ENCODE data around the gene ADARB2.
A peak's percentile ranks its signal among the peaks of the same experiment; 100 is the strongest.

The ADARB2 gene

DNA sequence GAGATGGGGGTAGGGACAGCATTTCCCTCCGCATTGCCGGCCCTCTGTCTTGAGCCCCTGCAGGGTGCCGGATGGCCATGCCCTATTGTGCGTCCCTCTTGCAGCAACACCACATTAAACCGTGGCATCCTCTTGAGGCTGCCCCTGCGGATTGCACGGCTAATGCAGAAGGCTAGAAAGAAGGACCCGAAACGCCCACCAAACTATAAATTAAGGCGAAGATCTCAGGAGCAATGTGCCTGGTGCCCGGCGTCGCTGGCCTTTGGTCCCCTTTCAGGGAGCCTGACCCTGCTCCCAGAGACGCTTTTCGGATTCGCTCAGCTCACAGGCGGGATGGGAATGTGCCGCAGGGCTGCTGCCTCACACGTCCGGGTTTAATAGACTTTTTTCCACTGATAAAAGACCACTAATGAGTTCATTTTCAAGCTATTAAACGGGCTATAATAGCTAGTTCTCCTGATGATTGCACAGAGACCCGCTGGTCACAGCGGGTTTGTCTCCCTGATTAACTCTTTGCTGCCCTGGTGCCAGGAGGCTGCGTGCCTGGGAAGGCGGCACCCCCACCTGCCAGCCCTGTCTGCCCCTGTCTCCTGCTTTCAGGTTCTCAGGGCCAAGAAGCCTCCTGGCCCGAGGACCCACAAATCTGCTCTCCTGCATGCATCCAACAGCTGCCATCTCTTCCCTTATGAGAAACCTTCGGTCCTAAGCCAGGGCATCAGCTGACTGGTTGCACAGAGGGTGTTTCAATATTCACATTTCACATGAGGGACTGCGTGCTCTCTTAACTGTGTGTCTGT is 128.3 kb downstream of the ADARB2 start:
- no peak for DNase-seq

DNA sequence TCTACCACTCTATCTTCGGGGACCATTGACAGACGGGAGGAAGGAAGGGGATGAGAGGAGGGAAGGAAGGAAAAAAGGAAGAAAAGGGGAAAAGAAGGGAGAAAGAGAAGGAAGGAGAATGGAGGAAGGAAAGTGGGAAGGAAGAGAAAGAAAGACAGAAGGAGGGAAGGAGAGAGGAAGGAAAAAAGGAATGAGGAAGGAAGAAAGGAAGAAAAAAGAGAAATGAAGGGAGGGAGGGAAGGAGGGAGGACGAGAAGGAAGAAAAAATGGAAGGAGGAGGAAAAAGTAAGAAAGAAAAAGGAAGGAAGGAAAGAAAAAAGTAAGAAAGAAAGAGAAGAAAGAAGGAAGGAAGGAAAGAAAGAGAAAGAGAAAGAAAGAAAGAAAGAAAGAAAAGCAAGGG is 128.9 kb downstream of the ADARB2 start:
- DNase-seq, result no peak

DNA sequence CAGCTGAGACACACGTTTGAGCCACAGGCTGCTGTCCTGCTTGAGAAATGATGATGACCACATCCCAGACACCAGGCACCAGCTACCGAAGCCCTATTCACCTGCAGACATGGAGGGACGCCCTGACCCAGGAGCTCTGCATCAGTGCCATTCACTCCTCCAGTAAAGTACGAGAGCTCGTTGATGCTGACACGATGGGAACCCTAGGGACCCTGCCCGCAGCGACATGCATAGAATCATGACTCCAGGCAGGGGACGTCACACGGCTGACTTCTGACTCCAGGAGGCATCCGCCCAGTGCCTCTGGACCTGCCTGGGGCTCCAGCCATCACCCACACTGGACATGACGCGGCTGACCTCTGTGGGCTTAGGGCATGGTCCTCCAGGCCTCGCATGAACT is 129.9 kb downstream of the ADARB2 start:
- no peak for DNase-seq

DNA sequence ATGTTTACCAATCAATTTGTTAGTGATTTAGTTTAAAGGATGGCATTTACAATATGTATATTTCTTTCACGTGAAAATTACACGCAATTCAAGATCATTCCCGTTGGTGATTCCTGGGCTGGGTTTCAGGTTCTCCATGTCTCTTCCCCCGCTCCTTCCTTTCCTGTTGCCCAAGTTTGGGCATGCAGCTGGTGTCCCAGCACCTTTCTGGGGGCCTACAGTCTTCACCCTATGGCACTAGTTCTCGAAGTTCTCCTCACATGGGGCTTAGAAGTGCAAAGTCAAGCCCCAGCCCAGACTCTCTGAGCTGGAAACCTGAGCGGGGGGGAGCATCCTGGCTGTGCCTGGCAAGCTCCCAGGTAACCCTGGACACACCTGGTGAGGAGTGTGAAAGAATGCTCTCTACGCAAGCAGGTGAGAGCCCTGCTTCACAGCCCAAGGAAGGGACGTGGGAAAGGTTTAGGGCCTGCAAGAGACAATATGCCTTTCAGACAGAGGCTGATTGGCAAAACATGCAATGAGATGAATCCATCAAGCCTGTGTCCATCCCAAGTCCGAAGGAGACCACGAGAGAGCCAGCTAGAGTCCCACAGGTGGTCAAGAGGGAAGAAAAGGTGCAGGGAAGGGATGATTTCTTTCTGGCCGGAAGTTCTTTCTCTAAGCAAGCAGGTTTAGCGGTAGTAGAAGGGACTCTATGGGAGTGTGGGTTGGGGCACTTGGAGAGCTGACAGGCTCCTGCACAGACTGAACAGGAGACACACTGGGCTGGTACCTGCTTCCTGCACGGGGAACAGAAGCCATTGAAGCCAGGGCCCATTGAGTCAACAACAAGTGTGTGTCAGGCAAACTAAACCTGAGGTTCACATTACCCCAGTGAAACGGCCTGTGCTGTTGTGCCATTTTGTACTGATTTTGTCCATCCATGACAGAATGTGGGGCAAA is 131.1 kb downstream of the ADARB2 start:
- DNase-seq, result no peak

DNA sequence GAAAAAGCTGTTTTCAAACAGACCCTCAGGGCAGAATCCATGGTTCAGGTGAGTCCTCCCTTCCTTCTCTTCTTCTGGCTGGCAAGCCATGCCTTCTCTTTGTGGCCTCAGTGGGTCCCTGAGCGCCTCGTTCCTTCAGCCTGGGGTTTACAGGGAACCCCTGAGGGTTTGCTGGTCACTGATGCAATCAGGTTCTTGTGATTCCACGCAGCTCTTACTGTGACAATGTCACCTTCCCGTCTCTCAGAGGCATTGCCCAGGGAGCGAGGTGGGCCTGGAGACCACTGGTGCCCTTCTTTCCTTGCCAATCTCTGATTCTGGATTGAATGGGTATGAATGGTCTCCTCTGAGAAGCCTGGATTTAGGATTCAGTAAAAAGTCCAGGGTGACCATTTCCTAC is 132.2 kb downstream of the ADARB2 start:
- no peak for DNase-seq

DNA sequence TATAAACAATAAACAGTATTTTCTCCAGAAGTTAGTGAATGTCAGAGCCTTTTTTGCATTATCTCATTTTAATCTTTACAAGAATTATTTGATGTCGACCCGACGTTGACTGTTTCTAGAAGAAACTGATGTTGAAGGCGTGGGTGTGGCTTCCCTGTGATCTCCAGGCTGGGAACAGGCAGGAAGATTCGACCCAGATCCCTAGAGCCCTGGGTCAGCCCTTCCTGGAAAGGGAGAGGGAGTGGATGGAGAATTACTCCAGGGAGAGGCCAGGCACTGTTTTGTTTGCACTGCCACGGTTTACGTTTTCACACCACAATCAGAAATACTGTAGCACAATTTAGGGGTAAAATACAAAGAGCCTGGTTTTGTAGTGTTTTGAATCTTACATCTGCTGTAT is 133.1 kb downstream of the ADARB2 start:
- no peak for DNase-seq

DNA sequence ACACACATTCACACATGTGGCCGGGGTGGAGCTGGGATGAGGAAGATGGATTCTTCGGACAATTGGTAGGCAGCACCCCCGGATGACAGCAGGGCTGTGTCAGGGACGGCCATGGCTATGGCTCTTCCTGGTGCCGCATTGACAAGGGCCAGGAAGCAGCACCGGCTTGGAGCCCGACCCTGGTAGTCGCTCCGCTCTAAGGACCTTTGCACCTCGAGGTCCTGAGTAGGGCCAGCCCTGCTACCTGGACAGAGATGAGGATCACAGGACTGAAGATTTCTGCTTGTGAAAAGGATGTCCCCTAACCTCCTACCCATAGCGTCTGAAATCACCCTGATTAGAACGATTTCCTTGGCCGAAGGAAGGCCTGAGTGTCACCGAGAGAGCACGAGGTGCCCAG is 134.1 kb downstream of the ADARB2 start:
- DNase-seq, result no peak

DNA sequence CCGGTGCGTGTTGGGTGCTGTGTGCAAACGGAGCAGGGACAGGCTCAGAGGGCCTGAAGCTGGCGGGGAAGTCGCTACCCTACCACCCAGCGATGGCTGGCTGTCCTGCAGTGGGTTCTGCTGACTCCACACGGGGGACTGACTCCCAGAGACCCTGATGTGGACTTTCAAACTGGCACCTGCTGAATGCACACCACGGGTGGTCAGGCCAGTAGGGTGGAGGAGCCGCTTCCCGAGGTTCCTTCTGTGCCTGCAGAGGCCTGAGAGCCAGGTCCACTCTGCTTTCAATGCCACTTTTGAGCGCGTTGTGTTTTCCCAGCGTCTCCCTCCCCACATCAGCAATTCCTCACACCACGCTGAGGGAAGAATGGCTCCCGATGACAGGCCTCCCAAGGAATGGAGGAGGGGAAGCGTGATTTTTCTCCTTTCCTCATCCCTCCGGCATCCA is 135.3 kb downstream of the ADARB2 start:
- no peak for DNase-seq

DNA sequence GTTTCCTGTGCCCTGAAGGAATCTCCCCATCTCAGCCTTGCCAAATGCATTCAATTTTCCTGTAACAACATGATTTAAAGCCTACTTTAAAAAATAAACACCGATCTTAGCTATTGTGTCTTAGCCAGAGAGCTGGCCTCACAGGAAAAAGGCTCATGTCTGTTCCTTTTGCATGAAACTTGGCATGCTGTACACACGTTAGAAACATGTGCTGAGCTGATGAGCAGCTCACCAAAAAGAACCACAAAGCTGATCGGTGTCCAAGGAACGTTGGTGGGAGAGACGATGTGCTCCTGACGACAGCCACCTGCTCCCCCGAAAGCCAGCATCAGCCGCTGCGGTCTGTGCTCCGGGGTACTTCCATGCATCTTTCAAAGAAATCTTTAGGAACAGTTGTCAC is 135.9 kb downstream of the ADARB2 start:
- no peak for DNase-seq

DNA sequence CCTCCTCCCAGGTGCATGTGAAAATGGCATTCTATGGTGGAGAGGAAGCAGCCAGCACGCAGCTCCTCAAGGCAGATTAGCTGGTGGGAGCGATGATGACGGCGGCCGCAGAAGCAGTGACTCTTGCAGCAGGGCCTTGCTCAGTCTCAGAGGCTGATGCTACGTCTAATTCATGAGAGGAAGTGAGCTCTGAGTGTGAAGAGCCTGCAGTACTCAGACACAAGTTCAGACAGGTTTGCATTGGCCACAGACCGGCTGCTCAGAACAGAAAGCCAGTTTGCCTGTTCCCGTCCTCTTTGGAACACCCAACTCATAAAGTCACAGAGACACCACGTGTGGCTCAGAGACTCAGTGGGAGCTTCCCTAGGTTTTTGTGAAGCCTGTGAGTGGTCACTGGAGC is 136.5 kb downstream of the ADARB2 start:
- no peak for DNase-seq

DNA sequence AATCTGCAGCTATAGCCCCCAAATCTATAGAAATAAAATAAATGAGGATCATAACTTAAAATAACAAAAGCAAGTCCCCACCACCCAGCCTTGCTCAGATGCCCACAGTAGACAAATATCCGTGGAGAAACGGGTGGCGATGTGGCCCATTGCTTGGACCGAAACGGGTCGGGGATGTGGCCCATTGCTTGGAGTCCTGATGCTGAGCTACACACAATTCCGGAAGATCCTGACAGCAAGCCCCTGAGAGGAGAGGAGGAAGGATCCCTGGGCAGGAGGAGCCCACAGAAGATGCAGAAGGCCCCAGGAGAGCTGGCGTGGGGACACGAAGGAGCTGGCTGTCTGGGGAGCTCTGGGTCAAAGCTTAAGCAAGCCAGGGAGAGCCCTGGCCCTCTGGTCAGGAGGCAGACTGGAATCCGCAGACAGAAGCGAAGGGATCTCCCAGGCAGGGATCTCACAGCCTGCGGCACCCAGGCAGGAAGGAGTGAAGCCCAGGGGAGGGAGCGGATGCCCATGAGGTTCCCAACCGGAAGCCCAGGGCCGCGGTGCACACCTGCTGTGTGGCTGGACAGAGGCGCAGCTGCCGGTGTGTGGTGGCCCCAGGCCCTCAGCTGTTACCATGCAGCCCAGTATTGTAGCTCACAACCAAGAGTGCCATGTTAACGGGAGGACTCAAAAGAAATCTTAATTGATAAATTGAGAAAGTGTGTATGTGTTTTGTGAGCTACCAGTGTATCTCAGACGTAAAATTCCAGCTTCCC is 138.8 kb downstream of the ADARB2 start:
- DNase-seq, result no peak

DNA sequence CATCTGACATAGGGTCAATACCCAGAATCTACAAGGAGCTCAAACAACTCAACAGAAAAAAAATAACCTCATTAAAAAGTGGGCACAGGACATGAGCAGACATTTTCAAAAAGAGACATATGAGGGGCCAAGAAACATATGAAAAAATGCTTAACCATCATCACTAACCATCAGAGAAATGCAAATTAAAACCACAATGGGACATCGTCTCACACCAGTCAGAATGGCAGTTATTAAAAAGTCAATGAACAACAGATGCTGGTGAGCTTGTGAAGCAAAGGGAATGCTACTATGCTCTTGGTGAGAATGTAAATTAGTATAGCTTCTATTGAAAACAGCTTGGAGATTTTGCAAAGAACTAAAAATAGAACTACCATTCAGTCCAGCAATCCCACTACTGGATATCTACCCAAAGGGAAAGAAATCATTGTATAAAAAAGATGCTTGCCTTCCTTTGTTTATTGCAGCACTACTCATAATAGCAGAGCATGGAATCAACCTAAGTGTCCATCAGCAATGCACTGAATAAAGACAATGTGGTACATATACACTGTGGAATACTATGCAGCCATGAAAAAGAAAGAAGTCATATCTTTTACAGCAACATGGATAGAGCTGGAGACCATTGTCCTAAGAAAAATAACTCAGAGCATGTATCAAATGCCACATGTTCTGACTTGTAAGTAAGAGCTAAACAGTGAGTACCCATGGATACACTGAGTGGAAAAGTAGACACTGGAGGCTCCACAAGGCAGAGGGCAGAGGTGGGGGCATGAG is 139.8 kb downstream of the ADARB2 start:
- DNase-seq, result no peak

DNA sequence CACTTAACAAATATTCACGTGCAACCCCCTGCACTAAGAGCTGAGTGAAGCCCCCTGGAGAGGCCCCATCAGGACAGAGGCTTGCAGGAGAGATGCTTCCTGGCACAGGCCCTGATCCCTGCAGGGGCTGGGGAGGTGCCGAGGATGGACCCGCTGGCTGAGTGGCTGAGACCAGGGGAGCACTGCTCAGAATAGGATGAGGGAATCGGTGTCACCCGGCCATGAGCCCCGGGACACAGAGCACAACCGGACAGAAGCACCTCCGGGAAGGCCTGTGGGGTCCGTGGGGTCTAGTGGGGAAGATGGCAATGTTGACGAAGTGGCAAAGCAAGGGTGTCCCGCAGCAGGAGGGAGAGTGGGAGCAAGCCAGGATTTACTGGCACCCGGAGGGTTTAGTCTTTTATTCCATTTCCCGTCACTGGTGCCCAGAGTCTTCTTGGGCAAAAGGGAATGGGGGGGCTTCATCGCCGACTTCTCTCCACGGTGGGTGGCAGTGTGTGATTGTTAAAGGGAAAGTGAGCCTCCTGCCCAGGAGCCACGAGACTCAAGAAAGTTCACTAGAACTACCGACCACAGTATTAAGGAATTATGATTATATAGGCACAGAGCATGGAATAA is 140.7 kb downstream of the ADARB2 start:
- no peak for DNase-seq

DNA sequence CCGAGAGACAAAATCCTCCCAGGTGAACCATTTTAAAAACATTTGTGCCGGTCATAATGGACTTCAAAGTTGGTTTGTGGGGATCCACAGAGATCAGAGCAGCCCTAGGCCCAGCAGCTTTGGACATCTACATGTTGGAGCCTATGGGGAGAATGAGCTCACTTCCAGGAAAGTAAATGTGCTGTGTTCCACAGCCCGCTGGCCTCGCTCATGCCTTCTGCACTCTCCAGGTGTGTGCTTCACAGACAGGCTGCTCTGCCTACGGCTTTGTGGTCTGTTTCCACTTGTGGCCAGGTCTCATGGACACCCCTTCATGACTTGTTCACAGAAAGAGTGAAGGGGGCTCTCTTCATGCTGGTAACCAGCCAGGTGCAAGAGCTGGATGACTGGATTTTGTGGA is 141.6 kb downstream of the ADARB2 start:
- DNase-seq, result no peak

DNA sequence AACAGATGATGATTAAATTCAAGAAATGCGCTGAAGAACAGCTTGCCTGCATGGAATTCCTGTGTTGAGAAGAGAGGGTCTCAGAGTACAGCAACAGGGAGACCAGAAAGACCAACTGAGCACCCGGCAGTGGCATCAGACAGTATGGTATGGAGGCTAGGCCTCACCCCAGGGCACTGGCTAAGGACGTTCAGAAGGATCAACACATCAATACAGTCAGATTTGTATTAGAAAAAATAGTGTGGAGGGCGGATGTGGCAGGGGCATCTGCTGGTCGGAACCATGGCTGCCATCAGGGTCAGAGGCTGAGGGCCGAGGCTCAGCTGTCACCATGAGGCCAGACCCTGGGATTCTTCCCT is 142.1 kb downstream of the ADARB2 start:
- DNase-seq, result no peak

DNA sequence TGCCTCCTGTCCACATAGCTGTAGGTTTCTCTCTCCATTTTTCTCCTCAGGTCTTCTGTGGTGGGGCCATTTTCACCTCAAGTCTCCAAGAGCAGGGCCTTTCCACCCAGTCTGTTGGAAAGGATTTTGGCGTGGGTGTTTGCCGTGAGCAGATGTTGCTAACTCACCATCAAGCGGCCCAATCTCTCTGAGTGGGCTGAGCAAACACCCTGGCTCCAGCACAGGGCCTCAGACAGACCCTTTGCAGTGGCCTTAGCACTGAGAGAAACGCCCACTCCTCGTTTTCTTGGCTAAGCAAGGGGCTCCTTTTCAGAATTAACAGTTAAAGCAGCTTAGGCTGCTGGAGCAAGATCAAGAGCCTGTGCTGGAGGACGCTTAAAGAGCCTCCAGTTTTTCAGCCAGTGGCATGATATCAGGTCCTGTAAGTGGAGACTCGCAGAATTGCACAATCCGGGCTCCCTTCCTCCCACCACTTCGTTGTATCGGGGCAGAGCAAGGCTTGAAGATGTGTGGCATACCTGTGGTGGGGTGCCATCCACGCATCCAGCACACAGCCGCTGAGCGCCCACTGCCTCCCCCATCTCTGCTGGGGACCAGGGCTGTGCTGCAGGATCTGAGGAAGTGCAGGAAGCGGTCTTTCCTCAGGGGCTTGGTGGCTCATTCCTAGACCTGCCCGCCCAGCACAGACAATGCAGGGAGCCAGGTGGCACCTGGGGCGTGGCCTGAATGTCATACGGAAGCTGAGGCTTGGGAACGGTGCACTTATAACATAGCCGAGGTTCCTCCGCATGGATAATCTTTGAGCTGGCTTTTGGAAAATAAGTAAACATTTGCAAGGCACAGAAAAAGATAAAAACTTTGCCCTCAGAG is 142.7 kb downstream of the ADARB2 start:
- no peak for DNase-seq

DNA sequence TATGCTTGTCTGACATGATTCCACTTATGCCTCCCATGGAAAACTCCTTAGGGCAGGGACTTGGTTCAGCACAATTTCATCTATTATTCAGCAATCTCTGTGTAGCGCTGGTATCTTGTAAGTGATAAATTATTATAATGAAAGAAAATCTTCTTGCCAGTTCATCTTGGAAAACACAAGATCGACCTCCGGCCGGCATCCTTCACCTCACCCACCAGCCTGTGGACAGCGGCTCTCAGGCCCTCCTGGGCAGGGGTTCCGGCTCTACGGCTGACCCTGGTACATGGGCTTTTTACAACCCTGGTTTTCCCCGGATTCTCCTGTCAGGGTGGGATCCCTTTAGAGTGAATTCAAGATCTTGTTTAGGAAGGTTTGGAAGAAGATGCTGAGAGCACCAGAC is 145.6 kb downstream of the ADARB2 start:
- no peak for DNase-seq

DNA sequence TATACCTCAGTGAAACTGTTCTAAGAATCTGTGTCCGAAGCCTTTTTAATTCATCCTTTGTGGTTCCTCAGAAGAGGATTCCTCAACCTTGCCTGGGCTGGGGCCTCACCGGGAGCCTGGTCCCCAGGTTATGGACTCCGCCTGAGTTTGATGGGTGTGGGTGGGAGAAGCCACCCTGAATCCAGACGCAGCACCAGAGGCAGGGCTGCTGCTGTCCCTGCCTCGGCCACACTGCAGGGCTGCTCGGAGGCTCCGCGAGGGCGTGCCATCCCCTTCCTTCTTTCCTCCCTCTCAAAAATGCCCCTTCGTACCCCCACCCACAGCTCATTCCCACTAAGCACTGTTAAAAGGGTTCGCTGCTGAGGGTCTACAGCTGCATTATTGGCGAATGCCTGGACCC is 146.3 kb downstream of the ADARB2 start:
- no peak for DNase-seq

DNA sequence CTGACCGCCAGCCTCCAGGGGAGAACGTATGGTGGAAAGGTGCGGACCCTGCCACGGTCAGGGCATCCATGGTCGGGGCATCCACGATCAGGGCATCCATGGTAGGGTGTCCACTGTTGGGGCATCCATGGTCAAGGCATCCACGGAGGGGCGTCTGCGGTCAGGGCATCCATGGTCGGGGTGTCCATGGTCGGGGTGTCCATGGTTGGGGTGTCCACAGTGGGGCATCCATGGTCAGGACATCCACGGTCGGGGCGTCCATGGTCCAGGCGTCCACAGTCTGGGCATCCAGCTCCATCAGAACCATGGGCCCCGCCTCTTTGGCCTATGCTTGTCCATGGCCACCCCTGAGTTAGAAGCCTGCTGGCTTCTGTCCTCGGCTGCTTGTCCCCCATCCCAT is 148.1 kb downstream of the ADARB2 start:
- DNase-seq, result no peak

DNA sequence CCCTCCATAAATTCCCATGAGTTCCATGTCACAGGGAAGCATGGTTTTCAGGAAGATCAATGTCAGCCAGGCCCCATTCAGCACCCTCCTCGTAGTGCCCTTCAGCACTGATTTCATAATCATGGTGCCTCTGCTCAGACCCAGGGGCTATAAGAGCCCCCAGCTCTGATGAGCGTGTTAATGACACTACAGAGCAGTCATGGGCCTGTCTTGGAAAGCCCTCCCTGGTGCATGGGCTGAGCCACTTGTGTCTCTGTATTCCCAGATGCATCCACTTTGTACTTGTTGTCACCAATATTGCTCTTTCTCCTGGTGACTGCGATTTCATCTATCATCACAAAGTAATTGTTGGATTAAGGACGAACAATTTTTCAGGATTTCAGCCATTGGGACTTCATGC is 154.6 kb downstream of the ADARB2 start:
- DNase-seq, result no peak

DNA sequence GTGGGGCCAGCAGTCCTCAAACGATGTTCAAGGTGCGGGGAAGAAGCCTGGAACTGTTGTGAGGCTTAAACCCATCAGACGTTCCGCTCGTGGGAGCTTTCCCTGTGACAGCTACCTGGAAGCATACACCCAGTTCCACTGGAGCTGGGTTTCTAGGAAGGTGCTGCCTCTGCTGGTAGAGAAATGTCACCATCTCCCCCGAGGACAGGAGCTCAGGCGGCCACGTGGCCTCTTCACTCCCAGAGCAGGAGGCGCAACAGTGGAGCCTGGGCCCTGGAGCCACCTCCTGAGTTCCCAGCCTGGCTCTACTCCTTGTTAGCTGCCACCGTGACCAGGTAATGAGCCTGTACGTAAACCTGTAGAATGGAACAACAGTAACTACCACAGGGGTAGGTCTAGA is 156.1 kb downstream of the ADARB2 start:
- DNase-seq, result peak; percentile 23

Measured in DMS53 (cell line).